ENCODE data around the gene RFX4. TPM values are rescaled to one million over a fixed set of nuclear protein-coding genes. Genes with fewer than 3 reads are reported as not detected.

The RFX4 gene
- total RNA-seq, 1 donor from 2014 or later = not detected

- no peaks in the 10 kb centered on the region for H3K36me3 ChIP-seq
Measured at GRCh38 chr12:106675651-106676435, 93.0 kb downstream of the RFX4 start.

GRCh38 chr12:106679574-106679973 is 96.8 kb downstream of the RFX4 start:
- Histone ChIP-seq H3K9me3 (no peaks in the 10 kb centered on the region), H3K27me3 (peaks cover 6% of the 10 kb centered on the region), H3K27ac (no peak overlapping the region), H3K36me3 (no peaks in the 10 kb centered on the region), H3K4me3 (no peak overlapping the region), H3K4me1 (no peaks in the 10 kb centered on the region)
- ATAC-seq = no peak
- no peak for DNase-seq
- no peak for TF ChIP-seq CTCF (IDR thresholded peaks at IDR 0.05)
- intact Hi-C loops (cut with DNase I) = no loop called here

More at GRCh38 chr12:106675651-106676435, 93.0 kb downstream of the RFX4 start:
- ATAC-seq = no peak
- DNase-seq = no peak
- no peak for TF ChIP-seq CTCF (IDR thresholded peaks at IDR 0.05)
- intact Hi-C loops (cut with DNase I) = no loop called here
- Histone ChIP-seq H3K4me1 (no peaks in the 10 kb centered on the region), H3K27me3 (peaks cover 31% of the 10 kb centered on the region), H3K27ac (no peak overlapping the region), H3K9me3 (no peaks in the 10 kb centered on the region), H3K4me3 (no peak overlapping the region)

- Histone ChIP-seq H3K9me3 (no peaks in the 10 kb centered on the region), H3K4me1 (no peaks in the 10 kb centered on the region), H3K27me3 (no peaks in the 10 kb centered on the region), H3K36me3 (no peaks in the 10 kb centered on the region), H3K27ac (no peak overlapping the region), H3K4me3 (no peak overlapping the region)
- no peak for TF ChIP-seq CTCF (IDR thresholded peaks at IDR 0.05)
- ATAC-seq (no peak), DNase-seq (no peak)
- intact Hi-C loops (cut with DNase I) = no loop called here
Measured at GRCh38 chr12:106680280-106680679, 97.5 kb downstream of the RFX4 start.

GRCh38 chr12:106681210-106681609 is 98.4 kb downstream of the RFX4 start:
- H3K4me3 ChIP-seq = no peak overlapping the region
- DNase-seq (no peak), ATAC-seq (no peak)
- no peaks in the 10 kb centered on the region for H3K27me3 ChIP-seq
- intact Hi-C loops (cut with DNase I) = no loop called here
- H3K4me1 ChIP-seq = no peaks in the 10 kb centered on the region
- no peak overlapping the region for H3K27ac ChIP-seq
- H3K9me3 ChIP-seq = no peaks in the 10 kb centered on the region
- no peaks in the 10 kb centered on the region for H3K36me3 ChIP-seq
- TF ChIP-seq CTCF (IDR thresholded peaks at IDR 0.05) = no peak

- DNase-seq (no peak), ATAC-seq (peak; percentile 72)
- H3K27me3 ChIP-seq = no peaks in the 10 kb centered on the region
- intact Hi-C loops (cut with DNase I) = no loop called here
- no peak overlapping the region for H3K27ac ChIP-seq
- no peaks in the 10 kb centered on the region for H3K9me3 ChIP-seq
- peak; percentile 36 for TF ChIP-seq CTCF (IDR thresholded peaks at IDR 0.05)
- no peaks in the 10 kb centered on the region for H3K4me1 ChIP-seq
- no peak overlapping the region for H3K4me3 ChIP-seq
- H3K36me3 ChIP-seq = no peaks in the 10 kb centered on the region
Measured at GRCh38 chr12:106682594-106683234, 99.9 kb downstream of the RFX4 start.
